Right ventricle myocardium inferior (tissue), 1 donor: ENCODE measurements around the gene L3MBTL4. TPM values are rescaled to one million over a fixed set of nuclear protein-coding genes. Genes with fewer than 3 reads are reported as not detected.
A peak's percentile ranks its signal among the peaks of the same experiment; 100 is the strongest.

Experiments
- ATAC-seq: fragments of 200-7000 bp; cut with Tn5 transposase; one replicate; pipeline ENCODE4 v1.9.1; 2020; ENCODE audit warnings: mild to moderate bottlenecking, moderate library complexity
- DNase-seq: peaks from one replicate; pipeline ENCODE4 v3.0.0; 2021; ENCODE audit errors: missing footprints
- intact Hi-C: fragments of 100-400 bp; cut with DNase I; formaldehyde crosslinking; loops from one replicate; pipeline ENCODE4 v1.11.0; 2022
- long read RNA-seq: library from polyadenylated mRNA; unstranded; transcript quantifications from one replicate; pipeline ENCODE4 v2.0.0, GENCODE V29; 2021
- total RNA-seq: library from RNA; stranded (reverse); fragmentation: NEBNext Ultra II Directional; extraction: Animal tissue kit (Norgen Biotek cat#: 25700); gene quantifications from one replicate; pipeline ENCODE4 v1.2.1, GENCODE V29; 2021
- donor health status: DM: no; HTN: yes; CAD: no; lungs with severe emphysema.

Gene L3MBTL4
- total RNA-seq: 1.1 TPM
- long read RNA-seq: 0 reads

GRCh38 chr18:6414723-6415417, at the start of gene L3MBTL4:
Gene L3MBTL4, minus strand, starts transcription at chr18:6414911. Its CDS starts 103,286 bp downstream, at chr18:6311625.
- DNase-seq (no peak), ATAC-seq (peak; percentile 16)
- intact Hi-C loops: no loop called here

DNA sequence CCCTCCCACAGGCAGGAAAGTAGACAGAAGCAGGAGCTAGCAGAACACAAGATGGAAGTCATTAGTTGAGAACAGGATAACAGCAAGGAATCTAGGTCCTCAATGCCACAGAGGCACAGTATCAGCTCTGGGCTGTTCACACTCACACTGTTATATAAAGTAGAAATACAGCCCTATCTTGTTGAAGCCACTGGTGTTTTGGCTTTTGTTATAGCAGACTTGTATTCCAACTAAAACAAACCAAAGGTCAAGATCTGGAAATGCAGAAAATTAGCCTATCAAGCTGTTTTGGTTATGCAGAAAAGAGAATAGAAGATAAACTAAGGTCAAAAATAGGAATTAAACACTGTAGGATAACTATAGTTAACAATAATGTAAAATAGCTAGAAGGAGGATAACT, 37.5 kb upstream of the L3MBTL4 start:
- ATAC-seq (no peak), DNase-seq (no peak)
- intact Hi-C loops: no loop called here

- intact Hi-C loops: no loop called here
- ATAC-seq: no peak
- DNase-seq: no peak
Observed at GRCh38 chr18:6449213-6449612, 34.5 kb upstream of the L3MBTL4 start.

DNA sequence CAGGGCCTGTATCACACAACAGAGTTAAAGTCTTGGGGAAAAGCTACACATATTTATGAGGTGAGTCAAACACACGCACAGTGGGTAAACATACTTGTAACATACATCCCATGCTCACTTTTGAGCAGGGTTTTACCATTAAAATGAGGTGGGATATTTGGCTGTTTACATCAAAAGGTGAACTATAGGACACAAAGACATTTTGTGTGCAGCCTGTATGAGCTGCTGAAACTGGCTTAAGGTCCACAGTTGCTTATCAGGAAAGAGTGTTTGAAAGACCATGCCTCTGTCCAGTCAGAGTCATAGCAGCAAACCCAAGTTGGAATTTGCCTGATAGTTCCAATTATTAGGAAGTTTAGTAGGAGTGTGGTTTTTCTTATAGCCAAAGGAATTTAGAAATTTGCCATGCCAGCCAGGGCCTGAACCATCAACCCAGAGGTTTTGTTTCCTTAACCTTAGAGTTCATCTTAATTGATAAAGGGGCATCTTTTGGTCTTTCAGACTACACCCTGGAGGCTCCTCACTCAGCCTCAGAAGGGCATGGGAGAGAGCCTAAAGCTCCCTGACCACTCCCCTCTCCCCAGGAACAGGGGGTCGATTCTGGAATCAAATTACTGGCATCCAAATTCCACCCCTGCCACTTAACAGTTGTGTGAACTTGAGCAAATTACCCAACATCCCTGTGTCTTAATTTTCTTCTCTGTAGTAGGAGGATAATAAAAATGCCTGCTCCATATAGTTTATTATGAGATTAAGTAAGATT, 29.9 kb upstream of the L3MBTL4 start:
- DNase-seq (no peak), ATAC-seq (no peak)
- intact Hi-C loops: no loop called here

GRCh38 chr18:6441200-6441599, 26.5 kb upstream of the L3MBTL4 start:
- intact Hi-C loops: no loop called here

DNA sequence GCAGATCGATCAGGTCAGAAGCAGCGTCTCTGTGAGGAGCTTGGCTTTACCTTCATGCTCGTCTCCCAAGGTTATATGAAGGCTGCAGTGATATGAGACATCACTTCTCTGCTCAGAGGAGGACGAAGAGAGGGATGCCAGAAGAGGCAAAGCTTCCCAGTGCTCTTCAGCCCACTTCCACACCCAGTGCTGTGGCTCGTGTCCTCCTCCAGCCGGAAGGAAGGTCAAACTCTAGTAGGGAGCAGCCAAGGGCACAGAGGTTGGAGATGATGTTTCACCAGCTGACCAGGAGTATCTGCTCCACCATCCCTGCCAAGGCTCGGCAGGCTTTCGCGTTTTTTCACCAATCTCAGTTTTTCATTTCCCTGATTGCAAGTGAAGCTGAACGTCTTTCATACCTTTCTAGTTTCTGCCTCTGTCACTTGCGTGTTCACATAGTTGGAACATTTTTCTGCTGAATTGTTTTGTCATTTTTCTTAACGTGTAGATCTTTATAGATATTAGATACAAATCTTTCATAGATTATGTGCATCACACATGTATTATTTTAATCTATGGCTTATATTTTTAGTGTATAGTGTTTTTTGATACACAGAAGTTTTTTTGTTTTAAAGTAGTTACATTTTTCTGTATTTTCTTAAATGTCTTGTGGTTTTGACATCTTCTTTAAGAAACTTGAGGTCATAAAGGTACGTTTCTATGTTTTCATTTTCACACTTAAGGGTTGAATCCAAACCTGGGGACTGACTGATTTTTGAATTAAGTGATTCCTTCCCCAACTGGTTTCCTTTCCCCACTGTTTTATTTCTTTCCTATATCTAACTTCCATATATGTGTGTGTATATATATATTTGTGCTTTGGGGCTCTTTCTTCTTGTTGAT, 23.5 kb upstream of the L3MBTL4 start:
- no peak for DNase-seq
- ATAC-seq: no peak
- intact Hi-C loops: no loop called here

More at GRCh38 chr18:6441200-6441599, 26.5 kb upstream of the L3MBTL4 start:
- no peak for ATAC-seq
- DNase-seq: no peak

DNA sequence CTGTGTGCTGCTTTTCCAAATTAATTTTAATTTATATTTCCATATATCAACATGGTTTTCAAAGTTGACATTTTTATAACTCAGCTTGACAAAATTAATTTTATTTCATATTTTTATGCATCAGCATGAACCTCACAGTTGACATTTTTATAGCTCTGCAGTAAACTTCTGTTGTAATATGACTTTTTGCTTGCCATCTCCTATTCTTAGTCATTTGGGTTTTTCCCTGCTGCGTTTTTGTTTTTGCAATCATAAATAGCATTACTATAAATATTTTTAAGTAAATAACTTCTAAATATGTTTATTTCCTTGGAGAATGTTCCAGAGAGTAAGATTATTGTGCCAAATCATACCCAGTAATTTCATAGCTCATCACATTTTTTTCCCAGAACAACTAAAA, 21.0 kb upstream of the L3MBTL4 start:
- DNase-seq (no peak), ATAC-seq (no peak)
- intact Hi-C loops: no loop called here

GRCh38 chr18:6434987-6435709, 20.4 kb upstream of the L3MBTL4 start:
- intact Hi-C loops: no loop called here
- DNase-seq: no peak
- no peak for ATAC-seq

DNA sequence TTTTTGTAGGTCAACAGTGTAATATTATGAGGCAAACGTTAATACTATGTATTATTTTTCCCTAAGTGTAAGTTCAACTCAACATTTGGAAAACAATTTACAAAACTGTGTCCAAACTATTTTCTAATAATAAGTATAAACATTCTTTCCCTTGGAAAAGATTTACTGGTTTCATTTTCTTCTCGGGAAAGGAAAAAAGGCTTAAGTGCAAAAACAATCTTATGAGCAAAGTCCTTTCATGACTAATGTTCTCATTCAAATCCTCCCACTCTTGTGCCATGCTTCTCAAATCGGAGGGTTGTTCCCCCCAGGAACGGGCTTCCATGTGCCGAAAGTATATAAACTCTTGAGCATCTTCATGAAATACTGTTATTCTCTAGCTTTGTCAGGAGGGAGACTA, 19.8 kb upstream of the L3MBTL4 start:
- ATAC-seq (no peak), DNase-seq (no peak)
- intact Hi-C loops: no loop called here

DNA sequence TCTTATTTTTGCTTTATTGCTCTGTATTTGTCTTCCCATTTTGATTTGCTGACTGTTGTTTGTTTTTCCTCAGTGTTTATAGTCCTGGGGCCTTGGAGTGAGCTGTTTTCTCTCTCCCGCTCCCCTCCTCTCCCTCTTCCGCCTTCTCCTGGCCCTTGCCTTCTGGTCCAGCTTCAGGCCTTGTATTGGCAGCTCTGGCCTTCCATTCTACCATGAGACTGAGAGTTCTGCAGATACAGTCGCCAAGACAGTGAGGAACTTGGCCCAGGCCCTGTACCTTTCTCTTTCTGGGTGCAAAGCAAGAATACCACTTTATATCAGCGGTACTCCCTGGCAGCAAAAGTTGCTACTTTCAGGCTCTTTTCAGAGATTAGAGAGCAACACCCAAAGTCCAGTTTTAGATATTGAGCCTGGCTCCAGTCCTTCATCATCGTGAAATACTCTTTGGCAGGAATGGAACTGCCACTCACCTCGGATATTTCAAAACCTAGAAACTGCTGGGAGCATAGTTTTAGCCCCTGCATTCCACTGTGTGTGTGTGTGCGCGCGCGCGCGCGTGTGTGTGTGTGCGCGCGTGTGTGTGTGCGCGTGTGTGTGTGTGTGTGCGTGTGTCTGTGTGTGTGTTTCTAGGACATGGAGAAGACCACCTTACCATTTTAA, 17.1 kb upstream of the L3MBTL4 start:
- intact Hi-C loops: no loop called here
- ATAC-seq (no peak), DNase-seq (no peak)

- intact Hi-C loops: no loop called here
- DNase-seq (no peak), ATAC-seq (no peak)
Observed at GRCh38 chr18:6428851-6429395, 14.2 kb upstream of the L3MBTL4 start.

- DNase-seq: no peak
- no peak for ATAC-seq
- intact Hi-C loops: no loop called here
Observed at GRCh38 chr18:6427286-6427685, 12.6 kb upstream of the L3MBTL4 start.

DNA sequence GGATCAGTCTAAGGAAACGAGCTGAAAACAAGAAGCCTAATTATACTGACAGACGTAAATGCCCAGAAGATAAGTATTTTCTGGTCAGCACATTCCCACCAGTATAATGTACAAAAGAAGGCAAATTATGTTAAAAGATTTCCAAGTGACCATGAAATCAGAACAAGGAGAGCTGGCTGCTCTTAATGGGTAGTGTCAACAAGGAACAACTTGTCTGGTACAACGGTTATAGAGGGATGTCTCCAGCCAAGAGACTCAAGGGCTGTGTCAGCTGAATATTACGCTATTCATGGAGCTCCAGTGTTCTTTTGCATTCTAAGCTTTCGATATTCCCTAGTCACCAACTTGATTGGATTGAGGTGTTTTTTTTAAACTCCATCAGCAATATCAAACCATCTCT, 8.6 kb upstream of the L3MBTL4 start:
- DNase-seq (no peak), ATAC-seq (no peak)
- intact Hi-C loops: no loop called here

- DNase-seq: peak; percentile 75
- peak; percentile 76 for ATAC-seq
- intact Hi-C loops: no loop called here
Observed at GRCh38 chr18:6414118-6414722, 491 bp downstream of the L3MBTL4 start.

DNA sequence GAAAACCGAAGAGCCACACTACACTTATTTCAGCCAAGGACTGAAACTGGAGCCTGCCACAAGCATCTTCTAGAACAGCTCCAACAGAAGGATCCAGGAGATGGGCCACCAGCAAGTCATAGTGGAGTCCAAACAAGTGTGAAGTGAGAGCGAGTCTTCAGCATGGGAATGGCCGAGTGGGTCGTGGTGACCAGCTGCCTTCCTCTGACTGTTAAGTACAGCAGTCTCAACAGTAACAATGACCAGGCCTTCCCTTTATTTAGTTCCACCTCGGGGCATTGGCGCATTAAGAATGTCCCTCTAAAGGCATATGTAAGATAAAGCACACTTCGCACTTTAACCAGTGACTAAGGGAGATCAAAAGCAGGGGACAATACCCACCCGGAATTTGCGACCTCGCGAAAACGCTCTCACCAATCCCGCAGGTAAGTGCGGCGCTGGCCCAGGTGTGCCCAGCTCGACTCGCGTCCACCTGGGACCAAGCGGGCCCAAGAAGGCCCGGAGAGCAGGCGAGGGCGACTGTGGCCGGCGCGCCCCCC, 1.1 kb downstream of the L3MBTL4 start:
- no peak for ATAC-seq
- intact Hi-C loops: no loop called here
- DNase-seq: no peak

DNA sequence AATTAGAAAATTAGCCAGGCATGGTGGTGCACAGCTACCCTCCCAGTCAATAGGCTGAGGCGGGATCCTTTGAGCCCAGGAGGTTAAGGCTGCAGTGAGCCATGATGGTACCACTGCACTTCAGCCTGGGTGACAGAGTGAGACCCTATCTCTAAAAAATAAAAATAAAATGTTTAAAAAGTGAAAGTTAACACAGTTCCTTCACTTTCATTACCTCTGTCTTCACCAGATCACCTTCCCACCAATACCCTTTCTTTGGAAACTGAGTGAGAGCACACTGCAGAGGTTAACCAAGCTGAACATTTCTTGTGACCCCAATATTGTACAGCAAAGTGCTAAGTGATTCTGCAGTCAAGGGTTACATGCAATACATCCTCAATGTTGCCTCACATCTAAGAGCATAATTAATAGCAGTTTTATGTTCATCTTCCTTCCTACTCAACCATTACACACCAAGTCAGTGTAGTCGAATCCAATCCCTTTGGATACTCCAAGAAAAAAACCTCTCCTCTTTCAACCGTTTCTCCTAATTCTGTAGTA, 1.7 kb downstream of the L3MBTL4 start:
- DNase-seq (no peak), ATAC-seq (no peak)
- intact Hi-C loops: no loop called here

GRCh38 chr18:6411382-6411781, 3.3 kb downstream of the L3MBTL4 start:
- DNase-seq (no peak), ATAC-seq (no peak)
- intact Hi-C loops: no loop called here
